Cardiac muscle cell (in vitro differentiated cells and primary cell): ENCODE measurements around the gene SLC7A8. TPM values are rescaled to one million over a fixed set of nuclear protein-coding genes. Genes with fewer than 3 reads are reported as not detected.

Experiments
- DNase-seq, 2 donors: peaks; one replicate each; pipeline versions ENCODE4 v3.0.0 to v3.0.0-alpha.2; 2010 to 2017; ENCODE audit warnings: low read depth in 1 of 2, low spot score in 1 of 2
- H3K27ac ChIP-seq: fragments of 200-600 bp; sonication (generic); 2 replicates; pipeline ENCODE4 v1.5.1; 2016
- H3K27me3 ChIP-seq: fragments of 200-600 bp; sonication (generic); 2 replicates; pipeline ENCODE4 v1.6.0; 2016; ENCODE audit warnings: control low read depth
- H3K36me3 ChIP-seq: fragments of 200-600 bp; sonication (generic); 2 replicates; pipeline ENCODE4 v1.5.1; 2016; ENCODE audit warnings: control low read depth
- H3K4me1 ChIP-seq: fragments of 200-600 bp; sonication (generic); 2 replicates; pipeline ENCODE4 v1.8.1; 2017; ENCODE audit warnings: low read depth, mild to moderate bottlenecking, mixed run types
- H3K4me3 ChIP-seq: fragments of 200-600 bp; sonication (generic); 2 replicates; pipeline ENCODE4 v1.5.1; 2016; ENCODE audit warnings: mild to moderate bottlenecking
- H3K9me3 ChIP-seq: fragments of 200-600 bp; sonication (generic); 2 replicates; pipeline ENCODE4 v1.5.1; 2017; ENCODE audit warnings: low read depth, mild to moderate bottlenecking, control low read depth
- CTCF ChIP-seq: IDR thresholded peaks from 2 replicates; pipeline ENCODE4 v1.5.1; 2012; ENCODE audit warnings: low read depth, mild to moderate bottlenecking, low read length
- polyA plus RNA-seq: library from polyadenylated mRNA; unstranded; fragments of >200 nt; fragmentation: Nextera tagmentation; extraction: Ambion mirVana; gene quantifications from 2 replicates; pipeline ENCODE4 v1.2.1, GENCODE V29; 2016
- total RNA-seq: library from RNA; depleted of rRNA; stranded (reverse); fragments of >200 nt; gene quantifications from 2 replicates; pipeline ENCODE4 v1.2.3, GENCODE V29; 2016

SLC7A8 gene
- total and polyA plus RNA-seq, 2 experiments from 2014 or later = 14.0 to 14.1 TPM

DNA sequence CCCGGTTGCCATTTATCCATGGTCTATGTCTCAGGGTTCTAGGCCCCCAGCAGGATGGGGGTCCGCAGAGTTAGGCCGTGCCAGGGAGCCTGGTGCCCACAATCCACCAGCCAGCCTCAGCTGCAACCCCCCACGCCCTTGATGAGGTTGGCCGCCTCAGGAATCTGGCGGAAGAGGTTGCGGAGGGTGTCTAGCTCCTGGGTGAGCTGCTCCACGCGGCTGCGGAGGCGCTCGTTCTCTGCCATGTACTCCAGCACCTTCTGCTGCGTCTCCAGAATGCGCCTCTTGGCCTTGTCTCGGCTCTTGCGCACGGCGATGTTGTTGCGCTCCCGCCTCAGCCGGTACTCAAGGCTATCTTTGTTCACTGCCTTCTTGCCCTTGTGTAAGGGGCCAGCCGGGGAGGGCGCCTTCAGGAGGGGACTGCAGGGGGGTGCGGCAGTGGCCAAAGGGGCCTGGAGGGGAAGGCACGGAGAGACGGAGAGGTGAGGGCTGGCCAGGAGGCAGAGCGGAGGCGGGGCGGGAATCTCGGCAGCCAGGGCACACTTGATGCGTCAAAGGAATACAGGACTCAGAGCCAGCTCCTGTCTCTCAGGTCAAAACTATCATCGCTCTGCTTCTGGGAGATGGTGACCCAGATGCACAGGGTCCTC lies 66.0 kb downstream of the SLC7A8 start:
- Histone ChIP-seq H3K27me3 (no peaks in the 10 kb centered on the region), H3K4me3 (no peak overlapping the region), H3K27ac (no peak overlapping the region), H3K4me1 (peaks cover 31% of the 10 kb centered on the region), H3K36me3 (no peaks in the 10 kb centered on the region), H3K9me3 (no peaks in the 10 kb centered on the region)
- DNase-seq = no peak
- TF ChIP-seq CTCF = no peak

DNA sequence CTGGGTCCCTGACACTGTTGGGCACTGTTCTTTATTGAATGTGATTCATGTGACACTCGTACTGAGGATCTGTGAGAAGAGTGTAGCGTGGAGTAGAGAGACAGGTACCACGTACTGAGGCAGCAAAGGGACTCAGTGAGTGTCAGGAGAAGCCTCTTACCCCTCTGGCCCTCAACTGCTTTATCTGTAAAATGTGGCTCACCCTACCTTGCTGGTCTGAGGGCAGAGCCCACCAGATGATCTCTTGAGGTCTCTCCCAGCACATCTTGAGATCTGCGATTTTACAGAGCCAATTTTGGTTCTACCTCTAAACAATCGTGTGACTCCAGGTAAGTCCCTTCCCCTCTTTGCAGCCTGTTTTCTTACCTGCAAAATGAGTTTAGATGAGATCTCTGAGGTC lies 67.5 kb downstream of the SLC7A8 start:
- Histone ChIP-seq H3K36me3 (no peaks in the 10 kb centered on the region), H3K27ac (no peak overlapping the region), H3K4me1 (peaks cover 32% of the 10 kb centered on the region), H3K9me3 (no peaks in the 10 kb centered on the region), H3K27me3 (no peaks in the 10 kb centered on the region), H3K4me3 (no peak overlapping the region)
- no peak for TF ChIP-seq CTCF
- DNase-seq = no peak

- Histone ChIP-seq H3K27ac (peak overlapping the region; percentile 93), H3K4me3 (no peak overlapping the region), H3K36me3 (no peaks in the 10 kb centered on the region), H3K27me3 (no peaks in the 10 kb centered on the region), H3K4me1 (peaks cover 32% of the 10 kb centered on the region), H3K9me3 (no peaks in the 10 kb centered on the region)
- DNase-seq = peak in 1 of 2 donors; percentile 93
- TF ChIP-seq CTCF = no peak
Measured at GRCh38 chr14:23115039-23115731, 68.3 kb downstream of the SLC7A8 start.

GRCh38 chr14:23114669-23115038 lies 68.8 kb downstream of the SLC7A8 start:
- peaks cover 28% of the 10 kb centered on the region for H3K4me1 ChIP-seq
- no peaks in the 10 kb centered on the region for H3K27me3 ChIP-seq
- H3K27ac ChIP-seq = peak overlapping the region; percentile 93
- TF ChIP-seq CTCF = peak; percentile 12
- H3K9me3 ChIP-seq = no peaks in the 10 kb centered on the region
- DNase-seq = no peak
- H3K36me3 ChIP-seq = no peaks in the 10 kb centered on the region
- no peak overlapping the region for H3K4me3 ChIP-seq

- Histone ChIP-seq H3K4me1 (peaks cover 28% of the 10 kb centered on the region), H3K27ac (peak overlapping the region; percentile 93)
Measured at GRCh38 chr14:23114120-23114458, 69.4 kb downstream of the SLC7A8 start.

More at GRCh38 chr14:23114120-23114458, 69.4 kb downstream of the SLC7A8 start:
- H3K27me3 ChIP-seq = no peaks in the 10 kb centered on the region
- no peak for TF ChIP-seq CTCF
- no peaks in the 10 kb centered on the region for H3K36me3 ChIP-seq
- no peak for DNase-seq
- no peak overlapping the region for H3K4me3 ChIP-seq
- H3K9me3 ChIP-seq = no peaks in the 10 kb centered on the region
